Transverse colon (tissue), 4 donors: Measurements from ENCODE around the gene GSTM5.

Experiments
- EP300 ChIP-seq: sonication (generic); formaldehyde crosslinking; IDR thresholded peaks from one replicate; pipeline ENCODE4 v1.6.1; 2017; ENCODE audit warnings: antibody characterized with exemption, low read depth
- POLR2A ChIP-seq: fragments of 450-650 bp; IDR thresholded peaks from one replicate; pipeline ENCODE4 v1.6.1; 2016; ENCODE audit warnings: antibody characterized with exemption, mild to moderate bottlenecking, moderate library complexity
- POLR2AphosphoS5 ChIP-seq, 3 donors: sonication (generic); formaldehyde crosslinking; IDR thresholded peaks; one replicate each; pipeline ENCODE4 v1.6.1; 2016; ENCODE audit warnings: antibody characterized with exemption in 3 of 3
- TF ChIP-seq, protein P1 (sequence below), 5 experiments: fragments of 200-600 bp in 3 of 5; fragments of 450-650 bp in 2 of 5; sonication (generic) in 3 of 5; IDR thresholded peaks; 1 replicate in 2 of 5; 2 replicates in 3 of 5; pipeline ENCODE4 v1.5.1; 2016 to 2017; ENCODE audit warnings: antibody characterized with exemption in 5 of 5, inconsistent platforms in 3 of 5, mild to moderate bottlenecking in 2 of 5, moderate library complexity in 1 of 5

DNA sequence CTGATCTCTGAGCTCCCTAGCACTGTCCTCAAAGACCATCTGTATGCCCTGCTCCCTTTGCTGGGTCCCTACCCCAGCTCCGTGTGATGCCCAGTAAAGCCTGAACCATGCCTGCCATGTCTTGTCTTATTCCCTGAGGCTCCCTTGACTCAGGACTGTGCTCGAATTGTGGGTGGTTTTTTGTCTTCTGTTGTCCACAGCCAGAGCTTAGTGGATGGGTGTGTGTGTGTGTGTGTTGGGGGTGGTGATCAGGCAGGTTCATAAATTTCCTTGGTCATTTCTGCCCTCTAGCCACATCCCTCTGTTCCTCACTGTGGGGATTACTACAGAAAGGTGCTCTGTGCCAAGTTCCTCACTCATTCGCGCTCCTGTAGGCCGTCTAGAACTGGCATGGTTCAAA is 5.7 kb downstream of the GSTM5 start:
- TF ChIP-seq, protein P1, sequence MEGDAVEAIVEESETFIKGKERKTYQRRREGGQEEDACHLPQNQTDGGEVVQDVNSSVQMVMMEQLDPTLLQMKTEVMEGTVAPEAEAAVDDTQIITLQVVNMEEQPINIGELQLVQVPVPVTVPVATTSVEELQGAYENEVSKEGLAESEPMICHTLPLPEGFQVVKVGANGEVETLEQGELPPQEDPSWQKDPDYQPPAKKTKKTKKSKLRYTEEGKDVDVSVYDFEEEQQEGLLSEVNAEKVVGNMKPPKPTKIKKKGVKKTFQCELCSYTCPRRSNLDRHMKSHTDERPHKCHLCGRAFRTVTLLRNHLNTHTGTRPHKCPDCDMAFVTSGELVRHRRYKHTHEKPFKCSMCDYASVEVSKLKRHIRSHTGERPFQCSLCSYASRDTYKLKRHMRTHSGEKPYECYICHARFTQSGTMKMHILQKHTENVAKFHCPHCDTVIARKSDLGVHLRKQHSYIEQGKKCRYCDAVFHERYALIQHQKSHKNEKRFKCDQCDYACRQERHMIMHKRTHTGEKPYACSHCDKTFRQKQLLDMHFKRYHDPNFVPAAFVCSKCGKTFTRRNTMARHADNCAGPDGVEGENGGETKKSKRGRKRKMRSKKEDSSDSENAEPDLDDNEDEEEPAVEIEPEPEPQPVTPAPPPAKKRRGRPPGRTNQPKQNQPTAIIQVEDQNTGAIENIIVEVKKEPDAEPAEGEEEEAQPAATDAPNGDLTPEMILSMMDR (IDR thresholded peaks at IDR 0.05), result no peak
- no peak for TF ChIP-seq POLR2A
- TF ChIP-seq EP300, result no peak
- no peak for TF ChIP-seq POLR2AphosphoS5 (IDR thresholded peaks at IDR 0.05)
